ENCODE data around the gene CYP4F11.
"Not testable (repeated sequence)": the region's sequence is repeated elsewhere in the genome, so short reads cannot be mapped to it uniquely, and the experiment has no call there.

GRCh38 chr19:15873771-15874170, 60.6 kb downstream of the CYP4F11 start:
- TF ChIP-seq JUNB (IDR thresholded peaks at IDR 0.05; ENCODE audit: unreplicated experiment); CREB1 (CRISPR knock-in tag; IDR thresholded peaks at IDR 0.05; ENCODE audit: low read depth): not testable (repeated sequence)
- TF ChIP-seq, protein P1, sequence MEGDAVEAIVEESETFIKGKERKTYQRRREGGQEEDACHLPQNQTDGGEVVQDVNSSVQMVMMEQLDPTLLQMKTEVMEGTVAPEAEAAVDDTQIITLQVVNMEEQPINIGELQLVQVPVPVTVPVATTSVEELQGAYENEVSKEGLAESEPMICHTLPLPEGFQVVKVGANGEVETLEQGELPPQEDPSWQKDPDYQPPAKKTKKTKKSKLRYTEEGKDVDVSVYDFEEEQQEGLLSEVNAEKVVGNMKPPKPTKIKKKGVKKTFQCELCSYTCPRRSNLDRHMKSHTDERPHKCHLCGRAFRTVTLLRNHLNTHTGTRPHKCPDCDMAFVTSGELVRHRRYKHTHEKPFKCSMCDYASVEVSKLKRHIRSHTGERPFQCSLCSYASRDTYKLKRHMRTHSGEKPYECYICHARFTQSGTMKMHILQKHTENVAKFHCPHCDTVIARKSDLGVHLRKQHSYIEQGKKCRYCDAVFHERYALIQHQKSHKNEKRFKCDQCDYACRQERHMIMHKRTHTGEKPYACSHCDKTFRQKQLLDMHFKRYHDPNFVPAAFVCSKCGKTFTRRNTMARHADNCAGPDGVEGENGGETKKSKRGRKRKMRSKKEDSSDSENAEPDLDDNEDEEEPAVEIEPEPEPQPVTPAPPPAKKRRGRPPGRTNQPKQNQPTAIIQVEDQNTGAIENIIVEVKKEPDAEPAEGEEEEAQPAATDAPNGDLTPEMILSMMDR (conservative IDR thresholded peaks at IDR 0.05; ENCODE audit: low read depth in 2 of 2): not testable (repeated sequence)

Data from GM23338 (cell line).